A549 treated with Mapracorat at 1 μM for 4 hours (cell line): ENCODE measurements around the gene SMIM5. TPM values are rescaled to one million over a fixed set of nuclear protein-coding genes. Genes with fewer than 3 reads are reported as not detected.

Experiments
- total RNA-seq: library from RNA; stranded (reverse); fragments of 200-300 nt; extraction: Qiagen RNA extraction; gene quantifications from 5 replicates; pipeline ENCODE4 v1.2.3, GENCODE V29; 2022

Gene SMIM5
- total RNA-seq = 0.61 to 1.3 TPM (median 0.83 TPM) in 5 replicates

DNA sequence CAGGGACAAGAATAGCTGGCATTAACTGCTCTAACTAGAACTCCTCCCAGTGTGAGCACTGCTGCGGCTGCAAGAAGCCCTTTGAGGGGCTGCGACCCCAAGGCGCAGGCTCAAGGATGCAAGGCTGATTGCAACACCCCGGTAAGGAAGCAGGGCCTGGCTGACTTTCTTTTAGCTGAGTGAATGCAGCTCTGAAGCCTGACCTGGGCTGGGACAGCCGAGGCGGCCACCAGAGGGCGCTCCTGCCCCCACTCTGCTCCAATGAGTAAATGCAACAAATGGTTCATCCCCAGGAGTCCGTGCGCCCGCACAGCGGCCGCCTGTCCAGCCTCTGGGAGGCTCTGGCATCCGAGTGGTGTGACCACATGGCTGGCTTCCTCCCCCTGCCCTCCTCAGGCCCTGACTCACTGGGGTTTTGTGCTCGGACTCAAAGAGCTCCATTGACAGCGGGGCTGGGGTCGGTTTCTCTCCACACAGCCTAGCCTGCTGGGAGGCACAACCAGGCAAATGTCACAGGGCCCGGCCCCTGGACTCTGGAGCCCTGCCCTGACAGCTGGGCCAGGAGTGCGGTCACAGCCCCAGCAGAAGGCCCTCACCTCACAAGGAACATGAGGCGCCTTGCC lies at the start of gene SMIM5:
SMIM5 (plus strand) TSS at position 572 of the 623 bp plus-strand sequence. CDS start 6,768 bp downstream, outside the sequence.

DNA sequence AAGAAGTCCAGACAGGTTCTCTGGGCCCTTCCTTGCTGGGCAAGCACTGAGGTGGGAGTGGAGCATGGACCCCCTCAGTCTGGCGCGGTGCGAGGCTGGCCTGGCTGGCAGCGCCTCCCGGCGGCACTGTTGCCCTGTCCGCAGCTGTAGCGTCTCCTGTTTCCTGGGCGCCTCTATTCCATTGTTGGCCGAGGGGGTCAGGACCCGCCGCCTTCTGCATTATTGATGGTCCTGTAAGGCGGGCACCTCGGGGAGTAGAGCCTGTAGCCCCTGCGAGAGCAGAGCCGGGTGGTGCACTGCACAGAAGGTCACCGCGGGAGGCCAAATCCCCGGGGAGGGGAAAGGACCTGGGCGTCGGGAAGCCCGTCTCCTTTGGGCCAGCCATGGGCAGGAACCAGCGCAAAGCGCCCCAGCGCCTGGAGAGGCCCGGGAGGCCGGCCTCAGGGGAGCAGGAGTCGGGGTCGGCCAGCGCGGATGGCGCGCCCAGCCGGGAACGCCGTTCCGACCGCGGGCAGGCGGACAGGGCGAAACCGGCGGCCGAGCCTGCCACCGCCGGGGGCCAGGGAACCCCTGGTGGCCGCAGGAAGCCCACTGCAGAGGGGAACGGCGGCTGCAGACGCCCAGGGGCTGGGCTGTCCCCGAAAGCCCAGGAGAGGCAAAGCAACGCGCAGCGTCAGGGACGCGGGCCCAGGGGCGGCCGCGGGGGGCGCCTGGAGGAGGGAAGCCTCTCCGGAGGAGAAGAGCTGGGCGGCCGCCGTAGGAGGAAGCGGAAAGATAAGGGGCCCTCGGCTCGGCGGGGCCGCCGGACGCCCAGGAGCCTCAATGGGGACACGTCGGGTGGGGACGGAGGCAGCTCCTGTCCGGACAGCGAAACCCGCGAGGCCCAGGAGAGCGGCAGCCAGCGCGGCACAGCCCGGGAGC lies 45.3 kb upstream of the SMIM5 start, which contains the start of gene MYO15B:
MYO15B (plus strand) TSS at position 126 of the 921 bp plus-strand sequence; CDS start at position 384, 258 bp downstream.

DNA sequence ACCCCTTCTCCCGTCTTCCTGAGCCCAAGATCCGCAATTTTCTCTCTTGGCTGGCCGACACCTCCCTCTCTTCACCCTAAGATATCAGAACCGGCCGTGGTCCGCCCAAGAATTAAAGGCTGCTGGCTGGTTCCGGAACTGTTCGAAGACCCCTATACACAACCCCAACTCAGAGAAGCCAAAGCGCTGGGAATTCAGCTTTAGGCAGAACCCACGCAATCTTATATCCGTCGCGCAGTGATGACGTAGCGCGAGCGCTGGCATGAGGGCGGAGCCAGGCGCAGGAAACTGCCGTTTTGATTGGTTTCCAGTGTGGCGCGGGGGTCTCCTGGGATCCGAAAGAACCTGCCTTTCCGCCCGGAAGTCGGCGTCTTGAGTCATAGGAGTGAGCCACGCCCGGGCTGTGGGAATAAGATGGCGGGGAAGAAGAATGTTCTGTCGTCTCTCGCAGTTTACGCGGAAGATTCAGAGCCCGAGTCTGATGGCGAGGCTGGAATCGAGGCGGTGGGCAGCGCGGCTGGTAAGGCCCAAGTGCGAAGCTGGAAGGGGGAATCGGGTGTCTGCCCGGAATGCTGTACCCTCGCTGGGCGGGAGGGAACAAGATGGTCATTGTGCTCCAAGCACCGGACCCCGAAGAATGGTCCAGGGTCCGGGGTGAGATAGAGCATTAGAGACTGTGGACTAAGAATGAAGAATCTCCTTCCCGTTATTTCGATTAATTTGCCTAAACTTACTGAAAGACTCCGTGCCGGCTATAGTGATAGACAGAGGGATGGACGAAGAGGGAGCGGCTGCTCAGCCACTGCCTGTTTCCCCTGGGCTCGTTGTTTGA lies 33.9 kb downstream of the SMIM5 start, which contains the start of the genes RECQL5 and SAP30BP:
RECQL5 (minus strand) TSS at position 196 of the 832 bp plus-strand sequence. CDS start 597 bp downstream, outside the sequence.
SAP30BP (plus strand) TSS at position 380 of the 832 bp plus-strand sequence; CDS start at position 415, 35 bp downstream.

Other genes with a start within 250 kb of the SMIM5 start
- 83.4 to 98.5 TPM (median 95.9 TPM) in 5 replicates for gene GRB2, start 227.8 kb upstream of the SMIM5 start, total RNA-seq
- 41.3 to 47.9 TPM (median 45.7 TPM) in 5 replicates for gene TMEM94, start 176.8 kb upstream of the SMIM5 start, total RNA-seq
- gene CASKIN2, start 117.9 kb upstream of the SMIM5 start, total RNA-seq = 7.3 to 12.7 TPM (median 11.6 TPM) in 5 replicates
- 25.3 to 44.1 TPM (median 39.3 TPM) in 5 replicates for gene TSEN54, start 116.9 kb upstream of the SMIM5 start, total RNA-seq
- 19.9 to 33.2 TPM (median 31.7 TPM) in 5 replicates for gene LLGL2, start 107.7 kb upstream of the SMIM5 start, total RNA-seq
- gene MYO15B, start 45.6 kb upstream of the SMIM5 start, total RNA-seq = 33.3 to 67.7 TPM (median 52.9 TPM) in 5 replicates
- gene RECQL5, start 33.7 kb downstream of the SMIM5 start, total RNA-seq = 18.8 to 28.9 TPM (median 27.4 TPM) in 5 replicates
- gene SAP30BP, start 33.9 kb downstream of the SMIM5 start, total RNA-seq = 113 to 142 TPM (median 123 TPM) in 5 replicates
- 92.0 to 109 TPM (median 95.3 TPM) in 5 replicates for gene ITGB4, start 88.0 kb downstream of the SMIM5 start, total RNA-seq
- 51.5 to 83.8 TPM (median 80.0 TPM) in 5 replicates for gene GALK1, start 131.8 kb downstream of the SMIM5 start, total RNA-seq
- gene UNK, start 151.4 kb downstream of the SMIM5 start, total RNA-seq = 26.6 to 31.6 TPM (median 30.8 TPM) in 5 replicates
- 2.8 to 6.6 TPM (median 6.2 TPM) in 5 replicates for gene UNC13D, start 211.0 kb downstream of the SMIM5 start, total RNA-seq
- gene WBP2, start 221.9 kb downstream of the SMIM5 start, total RNA-seq = 79.2 to 91.0 TPM (median 85.9 TPM) in 5 replicates
- gene TRIM47, start 245.1 kb downstream of the SMIM5 start, total RNA-seq = 137 to 190 TPM (median 173 TPM) in 5 replicates